GM12865 (cell line): Measurements from ENCODE around the gene B4GALNT4.

Source experiments
- DNase-seq: peaks from one replicate; pipeline ENCODE4 v3.0.0; 2010; ENCODE audit warnings: low read depth
- H3K4me3 ChIP-seq: 2 replicates; pipeline ENCODE4 v1.5.1; 2011; ENCODE audit warnings: mild to moderate bottlenecking, low read depth, low read length, control low read depth
- CTCF ChIP-seq: IDR thresholded peaks from 2 replicates; pipeline ENCODE4 v1.5.1; 2011; ENCODE audit warnings: low read length, control low read depth, low read depth, inconsistent platforms; ENCODE audit not compliant: insufficient read depth; ENCODE audit errors: missing control alignments

B4GALNT4 gene

GRCh38 chr11:426851-427250 is 57.6 kb downstream of the B4GALNT4 start:
- H3K4me3 ChIP-seq, result no peak overlapping the region
- no peak for DNase-seq
- no peak for TF ChIP-seq CTCF

DNA sequence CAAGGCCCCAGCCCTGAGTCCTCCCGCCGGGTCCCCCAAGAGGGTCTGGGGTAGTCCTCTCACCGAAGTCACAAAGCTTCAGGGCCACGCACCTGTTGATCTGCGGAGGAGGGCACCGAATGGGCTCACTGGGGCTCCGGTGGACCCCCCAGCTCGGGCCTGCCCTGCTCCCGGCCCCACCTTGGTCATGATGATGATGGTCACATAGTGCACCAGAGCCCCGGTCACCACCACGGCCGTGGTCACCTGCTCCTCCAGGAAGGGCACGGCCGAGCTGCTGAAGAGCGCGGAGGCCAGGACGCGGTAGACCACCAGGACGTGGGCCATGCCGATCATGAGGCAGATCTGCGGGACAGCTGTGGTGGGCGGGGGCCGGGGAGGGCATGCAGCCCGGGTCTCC is 59.0 kb downstream of the B4GALNT4 start:
- no peak for TF ChIP-seq CTCF
- no peak overlapping the region for H3K4me3 ChIP-seq
- DNase-seq, result no peak

GRCh38 chr11:429391-429790 is 60.1 kb downstream of the B4GALNT4 start:
- TF ChIP-seq CTCF, result no peak
- no peak for DNase-seq
- no peak overlapping the region for H3K4me3 ChIP-seq

DNA sequence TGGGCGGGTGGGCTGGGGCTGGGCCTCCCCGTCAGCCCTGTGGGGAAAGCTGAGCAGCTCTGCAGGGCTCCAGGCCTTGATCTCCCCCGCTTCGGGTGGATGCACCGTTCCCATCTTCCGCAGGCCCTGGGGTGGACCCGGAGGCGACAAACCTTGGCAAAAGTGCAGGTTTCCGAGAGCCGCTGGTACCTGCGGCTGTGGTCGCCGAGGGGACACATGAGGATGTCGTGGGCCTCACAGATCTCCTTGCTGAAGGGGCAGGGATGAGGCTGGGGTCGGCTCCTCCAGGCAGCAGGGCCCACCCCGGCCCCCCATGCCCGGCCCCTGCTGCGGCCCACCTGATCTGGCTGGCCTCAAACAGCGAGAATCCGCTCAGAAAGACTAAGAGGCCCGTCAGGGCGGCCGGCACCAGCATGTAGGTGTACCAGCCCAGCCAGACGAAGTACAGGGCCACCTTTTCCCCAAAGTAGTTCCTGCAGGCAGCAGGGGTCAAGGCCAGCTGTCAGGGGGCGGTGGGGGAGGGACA is 60.7 kb downstream of the B4GALNT4 start:
- DNase-seq, result no peak
- TF ChIP-seq CTCF, result no peak
- no peak overlapping the region for H3K4me3 ChIP-seq
